HepG2 (cell line): Measurements from ENCODE around the gene ROBO3. TPM values are rescaled to one million over a fixed set of nuclear protein-coding genes. Genes with fewer than 3 reads are reported as not detected.
A peak's percentile ranks its signal among the peaks of the same experiment; 100 is the strongest.

ENCODE experiments used
- ATAC-seq: fragments of 200-7000 bp; cut with Tn5 transposase; 3 replicates; pipeline ENCODE4 v1.9.1; 2020; ENCODE audit warnings: mild to moderate bottlenecking, moderate library complexity
- BruUV-seq: library from RNA; stranded (reverse); fragments of 400-500 nt; replicated peaks from 2 replicates; lab custom pipeline; 2021; lab: Mats Ljungman, UMichigan
- CTCF ChIA-PET: fragments of 300-600 bp; formaldehyde crosslinking; extraction: SDS; loops from one replicate; lab custom pipeline; 2021; ENCODE audit warnings: low total read pairs, inconsistent platforms, low intra/inter-chr PET ratio; lab: Yijun Ruan, JAX
- POLR2A ChIA-PET: fragments of 350-600 bp; sonication (Branson Sonifier 250); formaldehyde crosslinking; loops from one replicate; lab custom pipeline; 2020; ENCODE audit warnings: antibody characterized with exemption, inconsistent platforms; lab: Yijun Ruan, JAX
- DNase-seq: peaks from one replicate; pipeline ENCODE4 v3.0.0-alpha.2; 2015; ENCODE audit warnings: low spot score
- FAIRE-seq: peaks from 3 replicates; lab custom pipeline; 2011; peaks lifted over from hg19 to GRCh38; lab: Jason Lieb, UNC
- H2AFZ ChIP-seq: one replicate; pipeline ENCODE4 v1.6.1; 2011; ENCODE audit warnings: low read length, inconsistent platforms
- H3K27ac ChIP-seq: fragments of 300-600 bp; 3 replicates; pipeline ENCODE4 v1.8.0; 2011; ENCODE audit warnings: mixed run types, mild to moderate bottlenecking, mixed read lengths, low read length, inconsistent platforms; ENCODE audit not compliant: insufficient read depth; ENCODE audit errors: extremely low read length
- H3K27me3 ChIP-seq, 2 experiments: fragments of 200-600 bp in 1 of 2; 2 replicates in 1 of 2; 3 replicates in 1 of 2; pipeline versions ENCODE4 v1.6.0 to v1.8.0; 2011; ENCODE audit warnings: low read length in 2 of 2, mild to moderate bottlenecking in 2 of 2, moderate library complexity in 2 of 2, inconsistent platforms in 1 of 2; ENCODE audit not compliant: insufficient read depth in 2 of 2, control insufficient read depth in 1 of 2
- H3K36me3 ChIP-seq, 2 experiments: fragments of 200-600 bp in 1 of 2; replicated peaks in 1 of 2; 2 replicates in 1 of 2; 3 replicates in 1 of 2; pipeline versions ENCODE4 v1.5.1 to v1.8.0; 2011; ENCODE audit warnings: low read length in 2 of 2, inconsistent platforms in 1 of 2; ENCODE audit not compliant: insufficient read depth in 2 of 2, control insufficient read depth in 1 of 2
- H3K4me1 ChIP-seq: 2 replicates; pipeline ENCODE4 v1.5.1; 2012; ENCODE audit warnings: low read length, inconsistent platforms; ENCODE audit not compliant: insufficient read depth
- H3K4me2 ChIP-seq: 2 replicates; pipeline ENCODE4 v1.6.0; 2011; ENCODE audit warnings: low read depth, low read length, inconsistent platforms
- H3K4me3 ChIP-seq, 3 experiments: fragments of 200-600 bp in 1 of 3; sonication (generic), shearing (Covaris generic) in 1 of 3; replicated peaks in 1 of 3; 2 replicates each; pipeline ENCODE4 v1.5.1; 2011 to 2016; ENCODE audit warnings: low read length in 3 of 3, inconsistent platforms in 2 of 3, low read depth in 2 of 3, mild to moderate bottlenecking in 2 of 3, control low read depth in 1 of 3, mixed read lengths in 1 of 3; ENCODE audit not compliant: insufficient read depth in 1 of 3
- H3K79me2 ChIP-seq: one replicate; pipeline ENCODE4 v1.6.1; 2011; ENCODE audit warnings: low read length, inconsistent platforms; ENCODE audit not compliant: insufficient read depth
- H3K9ac ChIP-seq: 2 replicates; pipeline ENCODE4 v1.6.0; 2011; ENCODE audit warnings: mild to moderate bottlenecking, low read depth, low read length, inconsistent platforms; ENCODE audit not compliant: insufficient read depth
- H3K9me3 ChIP-seq: 2 replicates; pipeline ENCODE4 v1.5.1; 2012; ENCODE audit warnings: mild to moderate bottlenecking, low read length
- H4K20me1 ChIP-seq: 2 replicates; pipeline ENCODE4 v1.6.0; 2011; ENCODE audit warnings: inconsistent platforms, mild to moderate bottlenecking, low read length, moderate library complexity; ENCODE audit not compliant: insufficient read depth
- MAFF ChIP-seq: IDR thresholded peaks from 2 replicates; pipeline ENCODE4 v1.6.1; 2011; ENCODE audit warnings: low read depth, low read length, improper control_type of control experiment
- POLR2A ChIP-seq, 2 experiments: IDR thresholded peaks; 2 replicates each; pipeline ENCODE4 v1.6.1; 2011; ENCODE audit warnings: low read depth in 2 of 2, low read length in 2 of 2, mild to moderate bottlenecking in 1 of 2, moderate library complexity in 1 of 2; ENCODE audit not compliant: insufficient read depth in 1 of 2
- WGBS: methylation state at CpG from one replicate; pipeline ENCODE4 v1.1.6; 2017; ENCODE audit warnings: low lambda C conversion rate; 5-methylcytosine and 5-hydroxymethylcytosine counted together
- in situ Hi-C: cut with HindIII; loops from 2 replicates; pipeline ENCODE4 v1.10.0; 2017; ENCODE audit warnings: low pct_unique_long_range_greater_than_20kb; ENCODE audit not compliant: extremely low pct_ligation_motif_present
- intact Hi-C: fragments of 100-400 bp; cut with micrococcal nuclease; formaldehyde crosslinking; loops from one replicate; pipeline ENCODE4 v1.10.0; 2022; ENCODE audit not compliant: unreplicated experiment
- polyA plus RNA-seq, 8 experiments: library from polyadenylated mRNA; depleted of rRNA in 3 of 8; stranded (reverse) in 7 of 8; unstranded in 1 of 8; fragments of >200 nt; fragmentation: Illumina TruSeq in 4 of 8; extraction: Trizol in 4 of 8; gene quantifications; 2 replicates each; pipeline versions ENCODE4 v1.2.1 to v1.2.3, GENCODE V29; 2011 to 2016; ENCODE audit warnings: low read depth in 4 of 8, missing spikeins in 1 of 8, mixed read lengths in 1 of 8; ENCODE audit not compliant: insufficient read depth in 1 of 8
- total RNA-seq, 5 experiments: library from RNA; depleted of rRNA; stranded (reverse); fragments of >200 nt; fragmentation: Illumina TruSeq; extraction: Trizol; gene quantifications; 2 replicates each; pipeline ENCODE4 v1.2.3, GENCODE V29; 2016; ENCODE audit warnings: low read depth in 1 of 5
- TF ChIP-seq, protein P1 (sequence below): sonication (generic); formaldehyde crosslinking; conservative IDR thresholded peaks from 2 replicates; pipeline ENCODE4 v1.4.0; 2020; ENCODE audit warnings: mild to moderate bottlenecking, missing genetic modification reagents, moderate library complexity

Gene ROBO3
- total and polyA plus RNA-seq, 2 of the 13 experiments (the other 11 are each of a cell fraction or from before 2014, with no cell fraction given): 0.07 to 2.4 TPM

DNA sequence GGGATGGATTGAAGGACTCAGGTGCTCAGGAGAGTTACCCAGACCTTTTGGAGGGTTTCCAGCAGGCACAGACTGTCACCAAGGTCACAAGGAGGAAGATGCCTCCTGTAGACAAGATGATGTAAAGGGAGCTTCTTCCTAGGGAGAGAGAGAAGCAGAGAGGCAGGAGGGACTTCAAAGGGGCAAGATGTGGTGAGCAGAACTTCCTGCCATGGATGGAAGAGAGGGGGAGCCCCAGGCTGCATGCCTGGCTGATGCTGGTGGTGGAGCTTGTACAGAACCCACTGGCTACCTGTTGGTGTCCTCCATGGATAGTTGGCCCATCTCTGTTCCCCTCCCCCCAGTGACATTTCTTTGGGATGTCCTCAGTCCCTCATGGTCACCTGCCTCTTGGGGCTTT is 58.1 kb downstream of the ROBO3 start:
- Histone ChIP-seq H3K27ac (no peak overlapping the region), H4K20me1 (no peaks in the 10 kb centered on the region; the same call in none of the 2 replicates), H3K4me2 (no peak overlapping the region), H2AFZ (no peak overlapping the region), H3K4me1 (peaks cover 4% of the 10 kb centered on the region), H3K9ac (no peak overlapping the region), H3K79me2 (peaks cover 22% of the 10 kb centered on the region), H3K27me3 (no peaks in the 10 kb centered on the region), H3K4me3 (no peak overlapping the region), H3K36me3 (peaks cover 15 to 44% of the 10 kb centered on the region in 2 experiments), H3K9me3 (no peaks in the 10 kb centered on the region)
- TF ChIP-seq POLR2A (IDR thresholded peaks at IDR 0.05; ENCODE audit: insufficient read depth in 1 of 2, low read depth in 2 of 2, low read length in 2 of 2): peak in 1 of 2 experiments; percentile 20; a peak in 1 of 4 replicates
- no peak for TF ChIP-seq MAFF
- FAIRE-seq (no peak), ATAC-seq (no peak), DNase-seq (no peak)
- intact Hi-C loops (no loop called here), in situ Hi-C loops (no loop called here)
- ChIA-PET CTCF (no interaction called here), POLR2A (no interaction called here)
- BruUV-seq: no TSS peak

DNA sequence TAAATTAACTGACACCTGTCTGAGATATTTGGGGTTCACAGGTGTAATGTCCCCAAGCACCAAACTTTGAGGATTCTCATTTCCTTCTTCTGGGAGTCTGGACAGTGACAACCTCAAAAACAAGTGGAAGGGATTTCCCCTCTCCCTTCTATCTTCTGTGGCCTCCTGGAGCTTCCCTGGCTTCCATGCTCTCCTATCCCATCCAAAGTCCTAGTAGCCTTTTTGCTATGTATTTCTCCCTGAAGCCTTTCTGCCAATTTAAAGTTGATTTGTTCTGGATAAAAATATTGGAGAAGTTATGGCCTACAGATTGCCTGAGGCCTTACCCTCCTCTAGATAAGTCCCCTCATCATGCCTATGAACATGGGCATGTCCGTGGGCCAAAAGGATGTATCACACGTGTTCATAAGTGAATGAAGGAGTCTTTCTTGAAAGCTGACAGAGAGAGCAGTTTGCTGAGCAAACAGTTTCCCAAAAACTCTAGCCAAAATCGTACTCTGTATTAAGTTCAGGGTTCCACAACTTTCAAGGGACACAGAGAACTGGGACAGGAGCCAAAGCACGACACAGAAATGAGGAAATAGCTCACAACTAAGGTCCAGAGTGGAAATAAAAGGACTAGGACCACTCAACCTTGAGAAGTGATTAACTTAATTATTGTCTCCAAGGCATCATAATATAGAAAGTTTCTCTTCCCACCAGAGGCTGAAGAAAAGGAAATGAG is 63.9 kb downstream of the ROBO3 start:
- H3K4me1 ChIP-seq: peaks cover 62% of the 10 kb centered on the region
- POLR2A ChIA-PET: no interaction called here
- FAIRE-seq: no peak
- TF ChIP-seq, protein P1, sequence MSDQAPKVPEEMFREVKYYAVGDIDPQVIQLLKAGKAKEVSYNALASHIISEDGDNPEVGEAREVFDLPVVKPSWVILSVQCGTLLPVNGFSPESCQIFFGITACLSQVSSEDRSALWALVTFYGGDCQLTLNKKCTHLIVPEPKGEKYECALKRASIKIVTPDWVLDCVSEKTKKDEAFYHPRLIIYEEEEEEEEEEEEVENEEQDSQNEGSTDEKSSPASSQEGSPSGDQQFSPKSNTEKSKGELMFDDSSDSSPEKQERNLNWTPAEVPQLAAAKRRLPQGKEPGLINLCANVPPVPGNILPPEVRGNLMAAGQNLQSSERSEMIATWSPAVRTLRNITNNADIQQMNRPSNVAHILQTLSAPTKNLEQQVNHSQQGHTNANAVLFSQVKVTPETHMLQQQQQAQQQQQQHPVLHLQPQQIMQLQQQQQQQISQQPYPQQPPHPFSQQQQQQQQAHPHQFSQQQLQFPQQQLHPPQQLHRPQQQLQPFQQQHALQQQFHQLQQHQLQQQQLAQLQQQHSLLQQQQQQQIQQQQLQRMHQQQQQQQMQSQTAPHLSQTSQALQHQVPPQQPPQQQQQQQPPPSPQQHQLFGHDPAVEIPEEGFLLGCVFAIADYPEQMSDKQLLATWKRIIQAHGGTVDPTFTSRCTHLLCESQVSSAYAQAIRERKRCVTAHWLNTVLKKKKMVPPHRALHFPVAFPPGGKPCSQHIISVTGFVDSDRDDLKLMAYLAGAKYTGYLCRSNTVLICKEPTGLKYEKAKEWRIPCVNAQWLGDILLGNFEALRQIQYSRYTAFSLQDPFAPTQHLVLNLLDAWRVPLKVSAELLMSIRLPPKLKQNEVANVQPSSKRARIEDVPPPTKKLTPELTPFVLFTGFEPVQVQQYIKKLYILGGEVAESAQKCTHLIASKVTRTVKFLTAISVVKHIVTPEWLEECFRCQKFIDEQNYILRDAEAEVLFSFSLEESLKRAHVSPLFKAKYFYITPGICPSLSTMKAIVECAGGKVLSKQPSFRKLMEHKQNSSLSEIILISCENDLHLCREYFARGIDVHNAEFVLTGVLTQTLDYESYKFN (CRISPR knock-in tag): no peak

More for the DNA sequence above, 63.9 kb downstream of the ROBO3 start:
- H3K4me3 ChIP-seq: no peak overlapping the region
- WGBS: 32% methylated on average over 4 of the region's 4 CpGs
- CTCF ChIA-PET: no interaction called here
- no peak overlapping the region for H3K9ac ChIP-seq
- H3K79me2 ChIP-seq: peaks cover 80% of the 10 kb centered on the region
- ATAC-seq (no peak; the same call in 2 of the 3 replicates), DNase-seq (no peak)
- in situ Hi-C loops (no loop called here), intact Hi-C loops (no loop called here)
- no peaks in the 10 kb centered on the region; the same call in none of the 2 replicates for H4K20me1 ChIP-seq
- no peak overlapping the region for H2AFZ ChIP-seq
- peak overlapping the region; percentile 18; the same call in 1 of the 2 replicates for H3K4me2 ChIP-seq
- H3K27ac ChIP-seq: peak overlapping the region; percentile 2
- H3K9me3 ChIP-seq: no peaks in the 10 kb centered on the region
- H3K36me3 ChIP-seq: peaks cover 2 to 27% of the 10 kb centered on the region in 2 experiments
- BruUV-seq: no TSS peak
- H3K27me3 ChIP-seq: no peaks in the 10 kb centered on the region
